Neutrophil (primary cell): ENCODE measurements around the gene TTLL10.

ENCODE experiments used
- H3K27ac ChIP-seq: fragments of 200-600 bp; sonication (generic); 2 replicates; pipeline ENCODE4 v1.5.1; 2016; ENCODE audit warnings: mild to moderate bottlenecking, moderate library complexity
- H3K27me3 ChIP-seq: fragments of 200-600 bp; sonication (generic); 2 replicates; pipeline ENCODE4 v1.6.0; 2016; ENCODE audit warnings: mild to moderate bottlenecking
- H3K36me3 ChIP-seq: fragments of 200-600 bp; sonication (generic); 2 replicates; pipeline ENCODE4 v1.5.1; 2017
- H3K4me1 ChIP-seq, 2 experiments: fragments of 200-600 bp in 1 of 2; sonication (generic) in 1 of 2; 1 replicate in 1 of 2; 2 replicates in 1 of 2; pipeline versions ENCODE4 v1.5.1 to v1.6.1; 2013 to 2016; ENCODE audit warnings: low read depth in 1 of 2, low read length in 1 of 2, mild to moderate bottlenecking in 1 of 2, moderate library complexity in 1 of 2; ENCODE audit not compliant: control insufficient read depth in 1 of 2, insufficient read depth in 1 of 2
- H3K4me3 ChIP-seq, 2 experiments: fragments of 200-600 bp in 1 of 2; sonication (generic) in 1 of 2; 1 replicate in 1 of 2; 2 replicates in 1 of 2; pipeline ENCODE4 v1.5.1; 2013 to 2016; ENCODE audit warnings: low read depth in 1 of 2, low read length in 1 of 2, mild to moderate bottlenecking in 1 of 2, moderate library complexity in 1 of 2
- H3K9me3 ChIP-seq: fragments of 200-600 bp; sonication (generic); 2 replicates; pipeline ENCODE4 v1.5.1; 2016
- TF ChIP-seq, protein P1 (sequence below): fragments of 200-600 bp; sonication (generic); IDR thresholded peaks from 2 replicates; pipeline ENCODE4 v1.5.1; 2016; ENCODE audit warnings: antibody characterized with exemption

TTLL10 gene

GRCh38 chr1:1213345-1214265 lies 39.9 kb downstream of the TTLL10 start, which contains the start of gene TNFRSF4:
TSS of gene TNFRSF4 (minus strand) at chr1:1214153. CDS start at chr1:1214127, 26 bp downstream.
- peaks cover 35% of the 10 kb centered on the region for H3K36me3 ChIP-seq
- TF ChIP-seq, protein P1, sequence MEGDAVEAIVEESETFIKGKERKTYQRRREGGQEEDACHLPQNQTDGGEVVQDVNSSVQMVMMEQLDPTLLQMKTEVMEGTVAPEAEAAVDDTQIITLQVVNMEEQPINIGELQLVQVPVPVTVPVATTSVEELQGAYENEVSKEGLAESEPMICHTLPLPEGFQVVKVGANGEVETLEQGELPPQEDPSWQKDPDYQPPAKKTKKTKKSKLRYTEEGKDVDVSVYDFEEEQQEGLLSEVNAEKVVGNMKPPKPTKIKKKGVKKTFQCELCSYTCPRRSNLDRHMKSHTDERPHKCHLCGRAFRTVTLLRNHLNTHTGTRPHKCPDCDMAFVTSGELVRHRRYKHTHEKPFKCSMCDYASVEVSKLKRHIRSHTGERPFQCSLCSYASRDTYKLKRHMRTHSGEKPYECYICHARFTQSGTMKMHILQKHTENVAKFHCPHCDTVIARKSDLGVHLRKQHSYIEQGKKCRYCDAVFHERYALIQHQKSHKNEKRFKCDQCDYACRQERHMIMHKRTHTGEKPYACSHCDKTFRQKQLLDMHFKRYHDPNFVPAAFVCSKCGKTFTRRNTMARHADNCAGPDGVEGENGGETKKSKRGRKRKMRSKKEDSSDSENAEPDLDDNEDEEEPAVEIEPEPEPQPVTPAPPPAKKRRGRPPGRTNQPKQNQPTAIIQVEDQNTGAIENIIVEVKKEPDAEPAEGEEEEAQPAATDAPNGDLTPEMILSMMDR = no peak
- H3K27me3 ChIP-seq = peaks cover 67% of the 10 kb centered on the region
- H3K4me1 ChIP-seq = peaks cover 0 to 11% of the 10 kb centered on the region in 2 experiments
- H3K9me3 ChIP-seq = no peaks in the 10 kb centered on the region
- no peak within 1 kb of the TSS for H3K4me3 ChIP-seq
- H3K27ac ChIP-seq = no peak within 1 kb of the TSS

- Histone ChIP-seq H3K4me3 (no peak overlapping the region), H3K36me3 (peaks cover 51% of the 10 kb centered on the region), H3K27me3 (peaks cover 52% of the 10 kb centered on the region), H3K27ac (no peak overlapping the region), H3K4me1 (peaks cover 0 to 11% of the 10 kb centered on the region in 2 experiments), H3K9me3 (no peaks in the 10 kb centered on the region)
- TF ChIP-seq, protein P1 = no peak
Observed at GRCh38 chr1:1215080-1215676, 41.5 kb downstream of the TTLL10 start.

DNA sequence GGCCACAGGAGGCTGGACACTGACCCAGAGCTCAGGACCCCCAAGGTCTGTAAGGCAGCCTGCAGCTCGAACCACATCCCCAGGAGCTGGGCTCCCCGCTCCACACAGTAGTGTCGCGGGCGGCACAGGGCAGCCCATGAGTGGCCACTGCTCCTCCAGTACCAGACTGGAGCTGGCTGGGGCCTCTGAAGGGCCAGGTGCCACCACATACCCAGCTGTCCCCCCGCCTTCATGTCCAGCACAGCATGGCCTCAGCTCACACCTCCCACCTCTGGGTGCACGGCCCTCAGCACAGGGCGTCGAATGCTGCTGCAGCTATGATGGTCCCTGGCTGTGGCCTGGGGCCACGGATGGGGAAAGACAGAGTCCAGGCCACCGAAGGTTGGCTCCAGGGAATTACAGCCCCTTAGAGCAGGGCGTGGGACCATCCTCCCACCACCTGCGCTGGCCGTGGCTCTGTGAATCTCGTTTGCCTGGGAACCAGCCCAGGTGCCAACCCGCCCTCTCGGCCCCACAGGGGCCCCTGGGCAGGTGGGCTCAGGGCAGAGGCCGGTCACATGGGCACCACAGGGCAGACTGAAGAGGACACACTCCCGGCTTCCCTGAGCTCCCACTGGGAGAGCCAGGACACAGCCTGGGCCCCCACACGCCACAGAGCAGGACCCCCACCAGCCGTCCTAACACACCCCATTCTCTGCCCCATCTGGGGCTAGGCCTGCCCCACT lies 42.4 kb downstream of the TTLL10 start:
- peaks cover 43% of the 10 kb centered on the region for H3K27me3 ChIP-seq
- H3K4me3 ChIP-seq = no peak overlapping the region
- peaks cover 0 to 11% of the 10 kb centered on the region in 2 experiments for H3K4me1 ChIP-seq
- no peak overlapping the region for H3K27ac ChIP-seq
- peaks cover 60% of the 10 kb centered on the region for H3K36me3 ChIP-seq
- TF ChIP-seq, protein P1 = no peak
- no peaks in the 10 kb centered on the region for H3K9me3 ChIP-seq

GRCh38 chr1:1216770-1217620 lies 43.3 kb downstream of the TTLL10 start:
- peaks cover 69% of the 10 kb centered on the region for H3K36me3 ChIP-seq
- no peak overlapping the region for H3K27ac ChIP-seq
- H3K4me1 ChIP-seq = peaks cover 0 to 11% of the 10 kb centered on the region in 2 experiments
- no peak overlapping the region for H3K4me3 ChIP-seq
- H3K27me3 ChIP-seq = peaks cover 35% of the 10 kb centered on the region
- H3K9me3 ChIP-seq = no peaks in the 10 kb centered on the region
- TF ChIP-seq, protein P1 = no peak
